ENCODE results near the gene CD40LG. TPM values are rescaled to one million over a fixed set of nuclear protein-coding genes. Genes with fewer than 3 reads are reported as not detected.

CD40LG gene
- total RNA-seq, 1 donor from 2014 or later = not detected

DNA sequence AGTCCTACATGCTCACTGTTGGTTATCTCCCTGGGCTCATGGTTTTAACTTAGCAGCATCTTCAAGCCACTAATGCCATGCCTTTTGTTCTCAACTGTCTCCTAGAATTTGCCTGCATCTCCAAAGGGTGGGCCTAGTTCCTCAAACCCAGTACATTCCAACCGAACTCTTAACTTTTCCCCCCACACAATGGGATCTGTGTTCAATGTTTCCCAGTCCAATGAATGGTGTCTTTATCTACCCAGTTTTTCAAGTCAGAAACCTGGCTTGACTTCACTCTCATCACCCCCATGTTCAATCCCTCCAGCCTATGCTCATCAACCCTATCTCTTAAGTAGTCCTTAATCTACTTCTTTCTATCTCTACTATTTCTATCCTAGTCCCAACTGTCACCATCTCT, 12.9 kb downstream of the CD40LG start:
- Histone ChIP-seq H3K4me3 (ENCODE audit: low read depth, low read length) (no peak overlapping the region), H3K36me3 (ENCODE audit: control insufficient read depth, insufficient read depth, low read length) (no peaks in the 10 kb centered on the region), H3K27me3 (ENCODE audit: control insufficient read depth, insufficient read depth, low read length) (no peaks in the 10 kb centered on the region)
- no peak for TF ChIP-seq CTCF (IDR thresholded peaks at IDR 0.05; ENCODE audit: insufficient read depth, low read length, poor library complexity, severe bottlenecking)
- no peak for DNase-seq (ENCODE audit: low read depth)

DNA sequence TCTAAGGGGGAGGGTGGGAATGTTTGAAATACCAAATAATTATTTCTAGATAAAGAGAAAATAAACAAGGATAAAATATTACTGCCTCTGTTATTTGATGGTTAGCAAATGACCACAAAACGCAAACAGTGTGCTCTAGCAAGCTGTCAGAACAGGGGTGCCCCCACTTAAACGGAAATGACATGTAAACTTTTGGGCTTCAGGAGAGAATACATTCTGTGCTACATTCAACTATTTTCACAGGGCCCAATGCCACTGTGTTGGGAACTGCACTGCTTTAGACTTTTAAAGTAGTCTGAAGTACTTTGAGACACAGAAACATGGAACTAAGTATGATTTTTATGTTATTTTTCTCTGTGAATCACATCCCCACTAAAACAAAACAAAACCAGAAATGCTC, 14.1 kb downstream of the CD40LG start:
- DNase-seq (ENCODE audit: low read depth) = no peak
- Histone ChIP-seq H3K36me3 (ENCODE audit: control insufficient read depth, insufficient read depth, low read length) (no peaks in the 10 kb centered on the region), H3K4me3 (ENCODE audit: low read depth, low read length) (no peak overlapping the region), H3K27me3 (ENCODE audit: control insufficient read depth, insufficient read depth, low read length) (no peaks in the 10 kb centered on the region)
- no peak for TF ChIP-seq CTCF (IDR thresholded peaks at IDR 0.05; ENCODE audit: insufficient read depth, low read length, poor library complexity, severe bottlenecking)

GRCh38 chrX:136662976-136663375, 15.0 kb downstream of the CD40LG start:
- H3K4me3 ChIP-seq (ENCODE audit: low read depth, low read length) = no peak overlapping the region
- H3K36me3 ChIP-seq (ENCODE audit: control insufficient read depth, insufficient read depth, low read length) = no peaks in the 10 kb centered on the region
- DNase-seq (ENCODE audit: low read depth) = no peak
- no peaks in the 10 kb centered on the region for H3K27me3 ChIP-seq (ENCODE audit: control insufficient read depth, insufficient read depth, low read length)
- no peak for TF ChIP-seq CTCF (IDR thresholded peaks at IDR 0.05; ENCODE audit: insufficient read depth, low read length, poor library complexity, severe bottlenecking)

- TF ChIP-seq CTCF (IDR thresholded peaks at IDR 0.05; ENCODE audit: insufficient read depth, low read length, poor library complexity, severe bottlenecking) = no peak
Measured at GRCh38 chrX:136665258-136665900, 17.4 kb downstream of the CD40LG start.

GRCh38 chrX:136666088-136666487, 18.1 kb downstream of the CD40LG start:
- no peak for DNase-seq (ENCODE audit: low read depth)
- no peak for TF ChIP-seq CTCF (IDR thresholded peaks at IDR 0.05; ENCODE audit: insufficient read depth, low read length, poor library complexity, severe bottlenecking)
- H3K36me3 ChIP-seq (ENCODE audit: control insufficient read depth, insufficient read depth, low read length) = no peaks in the 10 kb centered on the region
- H3K4me3 ChIP-seq (ENCODE audit: low read depth, low read length) = no peak overlapping the region
- no peaks in the 10 kb centered on the region for H3K27me3 ChIP-seq (ENCODE audit: control insufficient read depth, insufficient read depth, low read length)

More at GRCh38 chrX:136665258-136665900, 17.4 kb downstream of the CD40LG start:
- Histone ChIP-seq H3K36me3 (ENCODE audit: control insufficient read depth, insufficient read depth, low read length) (no peaks in the 10 kb centered on the region), H3K4me3 (ENCODE audit: low read depth, low read length) (no peak overlapping the region), H3K27me3 (ENCODE audit: control insufficient read depth, insufficient read depth, low read length) (no peaks in the 10 kb centered on the region)
- DNase-seq (ENCODE audit: low read depth) = no peak
